ENCODE results near the gene NCKAP5.

GRCh38 chr2:133252780-133253355 lies 315.4 kb downstream of the NCKAP5 start:
- TF ChIP-seq CTCF (IDR thresholded peaks at IDR 0.05) (no peak), POLR2A (IDR thresholded peaks at IDR 0.05) (no peak)
